Liver (tissue), 9 donors: Measurements from ENCODE around the gene DNAJC7. TPM values are rescaled to one million over a fixed set of nuclear protein-coding genes. Genes with fewer than 3 reads are reported as not detected.

ENCODE experiments used
- DNase-seq: peaks from one replicate; pipeline ENCODE4 v3.0.0-alpha.2; 2017; ENCODE audit warnings: low spot score
- H3K27ac ChIP-seq, 2 donors: one replicate each; pipeline ENCODE4 v1.7.0; 2013; ENCODE audit warnings: inconsistent platforms in 2 of 2, low read length in 2 of 2, control low read depth in 1 of 2, low read depth in 1 of 2, mild to moderate bottlenecking in 1 of 2
- H3K27me3 ChIP-seq, 4 donors: one replicate each; pipeline versions ENCODE4 v1.6.1 to v1.7.0; 2013; ENCODE audit warnings: low read length in 3 of 4, inconsistent platforms in 1 of 4, mild to moderate bottlenecking in 1 of 4, moderate library complexity in 1 of 4; ENCODE audit not compliant: control insufficient read depth in 4 of 4, insufficient read depth in 4 of 4
- H3K36me3 ChIP-seq, 4 donors: one replicate each; pipeline versions ENCODE4 v1.6.1 to v1.7.0; 2013; ENCODE audit warnings: low read length in 3 of 4, mild to moderate bottlenecking in 3 of 4, low read depth in 1 of 4, moderate library complexity in 1 of 4; ENCODE audit not compliant: control insufficient read depth in 4 of 4, insufficient read depth in 3 of 4
- H3K4me1 ChIP-seq, 4 donors: one replicate each; pipeline versions ENCODE4 v1.6.1 to v1.7.0; 2013; ENCODE audit warnings: low read length in 3 of 4, mild to moderate bottlenecking in 3 of 4, moderate library complexity in 1 of 4; ENCODE audit not compliant: control insufficient read depth in 4 of 4, insufficient read depth in 4 of 4
- H3K4me3 ChIP-seq, 3 donors: one replicate each; pipeline versions ENCODE4 v1.6.1 to v1.7.0; 2013; ENCODE audit warnings: low read length in 3 of 3, control low read depth in 1 of 3, low read depth in 1 of 3, mild to moderate bottlenecking in 1 of 3
- H3K9ac ChIP-seq, 2 donors: one replicate each; pipeline ENCODE4 v1.7.0; 2013; ENCODE audit warnings: low read length in 2 of 2, mild to moderate bottlenecking in 2 of 2, moderate library complexity in 2 of 2, control low read depth in 1 of 2, low read depth in 1 of 2
- H3K9me3 ChIP-seq, 4 donors: one replicate each; pipeline versions ENCODE4 v1.6.1 to v1.7.0; 2013; ENCODE audit warnings: low read length in 3 of 4; ENCODE audit not compliant: control insufficient read depth in 4 of 4
- CTCF ChIP-seq: fragments of 150-350 bp; IDR thresholded peaks from 2 replicates; pipeline ENCODE4 v1.5.1; 2017; ENCODE audit warnings: improper control_type of control experiment, low read depth, low read length; ENCODE audit not compliant: missing input control
- EGR1 ChIP-seq, 2 donors: IDR thresholded peaks; 2 replicates each; pipeline ENCODE4 v1.6.1; 2016 to 2018; ENCODE audit warnings: antibody characterized with exemption in 2 of 2, low read depth in 2 of 2
- FOXA1 ChIP-seq: IDR thresholded peaks from 2 replicates; pipeline ENCODE4 v1.6.1; 2016; ENCODE audit warnings: antibody characterized with exemption
- FOXA2 ChIP-seq: IDR thresholded peaks from 2 replicates; pipeline ENCODE4 v1.6.1; 2016; ENCODE audit warnings: antibody characterized with exemption
- GABPA ChIP-seq, 2 donors: IDR thresholded peaks in 1 of 2; conservative IDR thresholded peaks in 1 of 2; 2 replicates each; pipeline ENCODE4 v1.6.1; 2016; ENCODE audit warnings: antibody characterized with exemption in 2 of 2, mild to moderate bottlenecking in 1 of 2, moderate library complexity in 1 of 2
- HNF4A ChIP-seq, 2 donors: conservative IDR thresholded peaks; 2 replicates each; pipeline ENCODE4 v1.6.1; 2016; ENCODE audit warnings: antibody characterized with exemption in 2 of 2, mild to moderate bottlenecking in 2 of 2
- HNF4G ChIP-seq: IDR thresholded peaks from 2 replicates; pipeline ENCODE4 v1.6.1; 2016; ENCODE audit warnings: antibody characterized with exemption
- JUND ChIP-seq, 2 donors: IDR thresholded peaks; 2 replicates each; pipeline ENCODE4 v1.6.1; 2016; ENCODE audit warnings: antibody characterized with exemption in 2 of 2
- NR2F2 ChIP-seq: IDR thresholded peaks from 2 replicates; pipeline ENCODE4 v1.6.1; 2016; ENCODE audit warnings: antibody characterized with exemption
- RAD21 ChIP-seq, 2 donors: IDR thresholded peaks; 2 replicates each; pipeline ENCODE4 v1.6.1; 2016; ENCODE audit warnings: antibody characterized with exemption in 2 of 2, mild to moderate bottlenecking in 2 of 2
- REST ChIP-seq: IDR thresholded peaks from 2 replicates; pipeline ENCODE4 v1.6.1; 2016; ENCODE audit warnings: antibody characterized with exemption, mild to moderate bottlenecking
- RXRA ChIP-seq, 2 donors: IDR thresholded peaks; 2 replicates each; pipeline ENCODE4 v1.6.1; 2017 to 2018; ENCODE audit warnings: antibody characterized with exemption in 2 of 2, mild to moderate bottlenecking in 1 of 2
- SP1 ChIP-seq: IDR thresholded peaks from 2 replicates; pipeline ENCODE4 v1.6.1; 2018; ENCODE audit warnings: antibody characterized with exemption, mild to moderate bottlenecking
- TAF1 ChIP-seq: conservative IDR thresholded peaks from 2 replicates; pipeline ENCODE4 v1.6.1; 2016; ENCODE audit warnings: antibody characterized with exemption, mild to moderate bottlenecking
- YY1 ChIP-seq: IDR thresholded peaks from 2 replicates; pipeline ENCODE4 v1.6.1; 2016; ENCODE audit warnings: antibody characterized with exemption, mild to moderate bottlenecking
- WGBS: extraction: QIAGEN DNeasy Blood & Tissue Kit; methylation state at CpG from one replicate; pipeline ENCODE4 v1.1.7; 2013; 5-methylcytosine and 5-hydroxymethylcytosine counted together
- polyA plus RNA-seq, 2 donors: library from polyadenylated mRNA; stranded (reverse) in 1 of 2; unstranded in 1 of 2; fragments of 200-250 nt in 1 of 2; fragments of >200 nt in 1 of 2; fragmentation: Nextera tagmentation in 1 of 2; extraction: Ambion mirVana in 1 of 2; gene quantifications; one replicate each; pipeline versions ENCODE4 v1.2.1 to v1.2.3, GENCODE V29; 2013 to 2015
- total RNA-seq, 2 donors: library from RNA; depleted of rRNA; stranded (reverse); fragments of >200 nt; gene quantifications; one replicate each; pipeline ENCODE4 v1.2.3, GENCODE V29; 2014
- donor health status: healthy.
- donor health status: healthy.
- donor health status: healthy.
- donor health status: healthy.
- donor health status: healthy.

DNAJC7 gene
- total and polyA plus RNA-seq, 4 donors = 28.7 to 33.9 (median 30.6) TPM

- Histone ChIP-seq H3K27me3 (no peaks in the 10 kb centered on the region), H3K4me3 (no peak overlapping the region), H3K36me3 (peaks cover 12 to 39% (median 32%) of the 10 kb centered on the region in 4 donors), H3K4me1 (peaks cover 11 to 55% (median 34%) of the 10 kb centered on the region in 4 donors), H3K9ac (no peak overlapping the region), H3K27ac (peak overlapping the region; percentile 40 to 67), H3K9me3 (no peaks in the 10 kb centered on the region)
- 81% methylated on average over 19 of the region's 19 CpGs for WGBS
- TF ChIP-seq HNF4A (conservative IDR thresholded peaks at IDR 0.05) (no peak), HNF4G (no peak), RAD21 (IDR thresholded peaks at IDR 0.05) (no peak)
- no peak for DNase-seq
These were observed 43.8 kb downstream of the DNAJC7 start for GRCh38 chr17:41973408-41973811.

- DNase-seq = no peak
- WGBS = 42% methylated on average over 22 of the region's 22 CpGs
- peak overlapping the region; percentile 40 to 67 for H3K27ac ChIP-seq
- no peaks in the 10 kb centered on the region for H3K9me3 ChIP-seq
- peaks cover 7 to 36% (median 30%) of the 10 kb centered on the region in 4 donors for H3K36me3 ChIP-seq
- TF ChIP-seq RAD21 (IDR thresholded peaks at IDR 0.05) (no peak), NR2F2 (peak; percentile 68), RXRA (IDR thresholded peaks at IDR 0.05) (peak; percentile 71 to 77), REST (no peak), SP1 (peak; percentile 43), TAF1 (no peak), GABPA (IDR thresholded peaks at IDR 0.05 in 1 of 2, conservative IDR thresholded peaks at IDR 0.05 in 1 of 2) (peak; percentile 43 to 74), YY1 (no peak), FOXA2 (peak; percentile 40), EGR1 (IDR thresholded peaks at IDR 0.05; ENCODE audit: low read depth in 2 of 2) (no peak), FOXA1 (peak; percentile 14), HNF4A (conservative IDR thresholded peaks at IDR 0.05) (peak in 1 of 2 donors; percentile 3)
- H3K4me3 ChIP-seq = no peak overlapping the region
- no peaks in the 10 kb centered on the region for H3K27me3 ChIP-seq
- H3K9ac ChIP-seq = no peak overlapping the region
- peaks cover 11 to 60% (median 37%) of the 10 kb centered on the region in 4 donors for H3K4me1 ChIP-seq
These were observed 44.5 kb downstream of the DNAJC7 start for GRCh38 chr17:41972571-41973407.

DNA sequence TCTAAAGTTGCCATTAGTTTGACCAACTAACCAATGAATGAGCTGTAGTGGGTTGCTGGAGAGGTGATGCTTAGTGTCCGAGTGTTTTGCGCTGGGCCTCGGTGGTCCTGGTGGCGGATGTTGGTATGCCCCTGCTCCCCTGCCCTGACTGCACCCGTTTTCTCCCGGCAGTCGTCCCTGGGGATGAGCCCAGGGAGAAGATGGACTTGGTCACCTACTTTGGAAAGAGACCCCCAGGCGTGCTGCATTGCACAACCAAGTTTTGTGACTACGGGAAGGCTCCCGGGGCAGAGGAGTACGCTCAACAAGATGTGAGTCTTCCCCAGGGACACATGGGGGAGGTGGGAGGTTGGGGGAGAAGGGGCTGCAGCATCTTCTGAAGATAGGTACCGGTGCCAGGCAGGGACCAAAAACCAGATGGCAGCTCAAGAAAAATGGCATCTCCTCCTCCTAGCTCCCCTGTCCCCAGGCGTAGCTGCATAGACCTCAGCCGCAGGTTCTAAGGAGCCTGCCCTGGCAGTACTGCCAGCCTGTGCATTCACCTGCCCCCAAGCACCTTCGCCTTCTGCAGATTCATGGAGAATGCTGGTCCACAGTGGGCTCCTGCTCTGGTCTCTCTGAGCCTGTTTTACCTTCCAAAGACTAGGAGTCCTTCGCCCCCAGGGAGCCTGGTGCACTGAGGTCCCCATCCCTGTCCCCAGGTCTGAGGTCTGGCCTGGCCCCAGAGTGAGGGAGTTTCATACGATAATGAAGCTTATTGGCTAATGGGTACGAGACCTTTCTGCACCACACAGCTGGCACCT lies 45.3 kb downstream of the DNAJC7 start:
- H3K27me3 ChIP-seq = no peaks in the 10 kb centered on the region
- H3K9ac ChIP-seq = no peak overlapping the region
- no peak for DNase-seq
- no peaks in the 10 kb centered on the region for H3K9me3 ChIP-seq
- WGBS = 90% methylated on average over 18 of the region's 18 CpGs
- peaks cover 11 to 61% (median 38%) of the 10 kb centered on the region in 4 donors for H3K4me1 ChIP-seq
- H3K27ac ChIP-seq = peak overlapping the region in 1 of 2 donors; percentile 40
- H3K36me3 ChIP-seq = peaks cover 7 to 28% (median 26%) of the 10 kb centered on the region in 4 donors
- no peak overlapping the region for H3K4me3 ChIP-seq
- no peak for TF ChIP-seq RXRA (IDR thresholded peaks at IDR 0.05)
- no peak for TF ChIP-seq RAD21 (IDR thresholded peaks at IDR 0.05)
- no peak for TF ChIP-seq HNF4A (conservative IDR thresholded peaks at IDR 0.05)
- no peak for TF ChIP-seq TAF1
- TF ChIP-seq JUND (IDR thresholded peaks at IDR 0.05) = no peak
- no peak for TF ChIP-seq FOXA2
- no peak for TF ChIP-seq CTCF
- TF ChIP-seq FOXA1 = no peak
- TF ChIP-seq NR2F2 = no peak
- no peak for TF ChIP-seq YY1
- TF ChIP-seq HNF4G = no peak
- no peak for TF ChIP-seq REST
- TF ChIP-seq GABPA (IDR thresholded peaks at IDR 0.05 in 1 of 2, conservative IDR thresholded peaks at IDR 0.05 in 1 of 2) = no peak
